Vagina (tissue), 2 donors: Measurements from ENCODE around the gene CIDEB.

Source experiments
- POLR2A ChIP-seq, 2 donors: fragments of 450-650 bp; IDR thresholded peaks; one replicate each; pipeline ENCODE4 v1.6.1; 2017; ENCODE audit warnings: antibody characterized with exemption in 2 of 2, mild to moderate bottlenecking in 2 of 2, moderate library complexity in 2 of 2
- TF ChIP-seq, protein P1 (sequence below), 3 experiments: fragments of 450-650 bp in 2 of 3; fragments of 200-600 bp in 1 of 3; sonication (generic) in 1 of 3; IDR thresholded peaks; one replicate each; pipeline ENCODE4 v1.5.1; 2017 to 2019; ENCODE audit warnings: antibody characterized with exemption in 3 of 3, mild to moderate bottlenecking in 2 of 3, moderate library complexity in 2 of 3

DNA sequence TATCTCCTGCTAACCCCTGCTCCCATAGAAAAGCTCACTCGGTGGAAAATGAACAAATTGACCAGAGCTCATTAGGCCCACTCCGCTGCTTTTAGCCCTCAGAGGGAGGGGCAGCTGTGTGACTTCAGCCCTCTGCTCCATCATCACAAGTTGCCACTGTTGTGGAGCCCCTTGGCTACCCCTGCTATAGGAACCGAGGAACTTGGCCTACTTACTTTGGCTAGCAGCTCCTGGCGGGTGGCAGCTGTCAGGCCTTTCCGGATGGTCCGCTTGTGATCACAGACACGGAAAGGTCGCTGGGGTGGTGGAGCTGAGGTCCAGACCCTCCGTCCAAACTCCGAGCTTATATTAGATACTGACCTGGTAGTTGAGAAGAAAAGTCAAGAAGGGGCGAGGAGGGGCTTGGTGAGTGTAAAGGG lies 612 bp downstream of the CIDEB start:
- TF ChIP-seq, protein P1, sequence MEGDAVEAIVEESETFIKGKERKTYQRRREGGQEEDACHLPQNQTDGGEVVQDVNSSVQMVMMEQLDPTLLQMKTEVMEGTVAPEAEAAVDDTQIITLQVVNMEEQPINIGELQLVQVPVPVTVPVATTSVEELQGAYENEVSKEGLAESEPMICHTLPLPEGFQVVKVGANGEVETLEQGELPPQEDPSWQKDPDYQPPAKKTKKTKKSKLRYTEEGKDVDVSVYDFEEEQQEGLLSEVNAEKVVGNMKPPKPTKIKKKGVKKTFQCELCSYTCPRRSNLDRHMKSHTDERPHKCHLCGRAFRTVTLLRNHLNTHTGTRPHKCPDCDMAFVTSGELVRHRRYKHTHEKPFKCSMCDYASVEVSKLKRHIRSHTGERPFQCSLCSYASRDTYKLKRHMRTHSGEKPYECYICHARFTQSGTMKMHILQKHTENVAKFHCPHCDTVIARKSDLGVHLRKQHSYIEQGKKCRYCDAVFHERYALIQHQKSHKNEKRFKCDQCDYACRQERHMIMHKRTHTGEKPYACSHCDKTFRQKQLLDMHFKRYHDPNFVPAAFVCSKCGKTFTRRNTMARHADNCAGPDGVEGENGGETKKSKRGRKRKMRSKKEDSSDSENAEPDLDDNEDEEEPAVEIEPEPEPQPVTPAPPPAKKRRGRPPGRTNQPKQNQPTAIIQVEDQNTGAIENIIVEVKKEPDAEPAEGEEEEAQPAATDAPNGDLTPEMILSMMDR (IDR thresholded peaks at IDR 0.05): no peak
- no peak for TF ChIP-seq POLR2A (IDR thresholded peaks at IDR 0.05)
